Mesothelial cell of epicardium (in vitro differentiated cells): ENCODE results near the gene RNF25. TPM values are rescaled to one million over a fixed set of nuclear protein-coding genes. Genes with fewer than 3 reads are reported as not detected.

Source experiments
- DNase-seq, 2 experiments: peaks; one replicate each; pipeline ENCODE4 v3.0.0; 2021; ENCODE audit warnings: low spot score in 2 of 2; ENCODE audit not compliant: unreplicated experiment in 2 of 2
- H3K27ac Mint-ChIP-seq: 2 replicates; pipeline ENCODE4 v1.8.0; 2021; ENCODE audit warnings: mixed read lengths
- H3K27me3 Mint-ChIP-seq: 2 replicates; pipeline ENCODE4 v1.8.0; 2021; ENCODE audit warnings: low read depth, mixed read lengths
- H3K36me3 Mint-ChIP-seq: 2 replicates; pipeline ENCODE4 v1.8.0; 2021; ENCODE audit warnings: mixed read lengths
- H3K4me1 Mint-ChIP-seq: 2 replicates; pipeline ENCODE4 v1.8.0; 2021; ENCODE audit warnings: mixed read lengths
- H3K4me3 Mint-ChIP-seq: 2 replicates; pipeline ENCODE4 v1.8.0; 2021; ENCODE audit warnings: mild to moderate bottlenecking, moderate library complexity, mixed read lengths
- H3K9me3 Mint-ChIP-seq: 2 replicates; pipeline ENCODE4 v1.8.0; 2021; ENCODE audit warnings: mixed read lengths
- total RNA-seq: library from RNA; stranded (reverse); gene quantifications from 3 replicates; pipeline ENCODE4 v1.2.1, GENCODE V29; 2021
- TF ChIP-seq, protein P1 (sequence below): fragments of 200-600 bp; sonication (generic); IDR thresholded peaks from one replicate; pipeline ENCODE4 v1.5.0; 2021; ENCODE audit warnings: antibody characterized with exemption; ENCODE audit not compliant: unreplicated experiment

Gene RNF25
- total RNA-seq, 1 donor from 2014 or later = 21.8 TPM

DNA sequence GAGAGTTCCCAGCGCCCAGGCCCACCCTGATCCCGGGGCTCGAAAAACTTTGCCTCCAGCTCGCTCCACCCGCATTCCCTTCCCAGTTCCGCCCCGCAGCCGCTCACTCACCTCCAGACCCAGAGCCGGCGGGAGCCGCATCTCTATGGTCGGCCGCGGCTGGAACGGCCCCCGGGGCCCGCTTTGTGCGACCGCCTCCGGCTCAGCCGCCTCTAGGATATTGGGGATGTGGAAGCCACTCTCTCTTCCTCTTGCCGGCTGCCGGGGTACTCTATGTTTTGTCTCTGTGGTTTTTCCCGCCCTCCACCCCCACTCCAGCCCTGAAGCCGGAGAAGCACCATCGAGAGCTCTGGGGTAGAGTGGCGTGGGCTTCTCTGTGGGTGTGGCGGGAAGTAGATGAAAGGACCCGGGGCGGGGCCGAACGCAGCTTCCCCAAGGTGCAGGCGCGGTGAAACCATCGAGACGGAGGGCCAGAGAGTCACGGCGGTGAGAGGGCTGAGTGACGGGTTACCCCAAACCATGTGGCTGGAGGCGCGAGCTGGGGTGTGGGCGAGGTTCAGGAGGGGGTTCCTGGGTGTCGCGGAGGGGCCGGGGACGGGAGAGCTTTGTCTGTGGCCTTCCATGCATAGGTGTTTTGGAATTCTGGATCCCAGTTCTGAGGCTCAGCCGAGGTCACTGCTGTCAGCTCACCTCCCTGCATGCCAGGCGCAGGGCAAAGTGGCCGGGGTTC lies 12.4 kb downstream of the RNF25 start, which contains the start of the genes BCS1L and ZNF142:
Gene BCS1L, plus strand, starts transcription at position 426 of the 730 bp plus-strand sequence. CDS start 1,305 bp downstream, outside the sequence.
Gene ZNF142, minus strand, starts transcription at position 366 of the 730 bp plus-strand sequence. CDS start 3,194 bp downstream, outside the sequence.
- Mint-ChIP-seq H3K9me3 (no peaks in the 10 kb centered on the region), H3K27me3 (no peaks in the 10 kb centered on the region), H3K4me1 (peaks cover 17% of the 10 kb centered on the region), H3K36me3 (peaks cover 6% of the 10 kb centered on the region), H3K27ac (peak within 1 kb of the TSS; percentile 91), H3K4me3 (peak within 1 kb of the TSS; percentile 95)
- TF ChIP-seq, protein P1, sequence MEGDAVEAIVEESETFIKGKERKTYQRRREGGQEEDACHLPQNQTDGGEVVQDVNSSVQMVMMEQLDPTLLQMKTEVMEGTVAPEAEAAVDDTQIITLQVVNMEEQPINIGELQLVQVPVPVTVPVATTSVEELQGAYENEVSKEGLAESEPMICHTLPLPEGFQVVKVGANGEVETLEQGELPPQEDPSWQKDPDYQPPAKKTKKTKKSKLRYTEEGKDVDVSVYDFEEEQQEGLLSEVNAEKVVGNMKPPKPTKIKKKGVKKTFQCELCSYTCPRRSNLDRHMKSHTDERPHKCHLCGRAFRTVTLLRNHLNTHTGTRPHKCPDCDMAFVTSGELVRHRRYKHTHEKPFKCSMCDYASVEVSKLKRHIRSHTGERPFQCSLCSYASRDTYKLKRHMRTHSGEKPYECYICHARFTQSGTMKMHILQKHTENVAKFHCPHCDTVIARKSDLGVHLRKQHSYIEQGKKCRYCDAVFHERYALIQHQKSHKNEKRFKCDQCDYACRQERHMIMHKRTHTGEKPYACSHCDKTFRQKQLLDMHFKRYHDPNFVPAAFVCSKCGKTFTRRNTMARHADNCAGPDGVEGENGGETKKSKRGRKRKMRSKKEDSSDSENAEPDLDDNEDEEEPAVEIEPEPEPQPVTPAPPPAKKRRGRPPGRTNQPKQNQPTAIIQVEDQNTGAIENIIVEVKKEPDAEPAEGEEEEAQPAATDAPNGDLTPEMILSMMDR = no peak
- DNase-seq = peak; percentile 65 to 82

DNA sequence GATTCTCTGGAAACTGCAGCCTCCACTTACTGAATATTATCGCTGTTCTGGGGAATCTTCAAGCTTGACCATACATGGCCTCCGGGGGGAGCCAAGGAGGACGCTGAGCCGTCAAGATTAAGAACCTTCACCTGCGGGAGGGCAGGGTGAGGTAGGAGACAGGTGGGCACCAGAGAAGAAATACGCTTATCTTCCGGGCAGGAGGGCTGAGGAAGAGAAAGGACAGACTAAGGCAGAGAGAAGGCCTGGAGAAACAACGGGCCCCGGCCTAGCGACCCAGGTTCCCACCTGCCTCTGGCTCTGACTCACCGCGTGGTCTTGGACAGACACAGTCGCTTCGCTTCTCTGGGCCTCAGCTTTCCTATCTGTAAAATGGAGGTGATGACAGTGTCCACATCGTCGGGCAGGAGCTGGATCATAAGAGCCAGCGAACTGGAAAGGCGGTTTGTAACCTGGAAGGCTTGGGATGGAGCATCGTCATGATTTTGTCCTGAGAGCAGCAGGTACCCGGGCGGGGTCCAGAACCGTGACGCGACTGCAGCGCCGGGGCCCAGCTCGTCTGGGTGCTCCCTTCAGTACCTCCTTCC lies 13.0 kb downstream of the RNF25 start:
- H3K4me3 Mint-ChIP-seq = peak overlapping the region; percentile 95
- H3K4me1 Mint-ChIP-seq = peaks cover 17% of the 10 kb centered on the region
- peak overlapping the region; percentile 91 for H3K27ac Mint-ChIP-seq
- TF ChIP-seq, protein P1 = no peak
- no peak for DNase-seq
- peaks cover 6% of the 10 kb centered on the region for H3K36me3 Mint-ChIP-seq
- H3K27me3 Mint-ChIP-seq = no peaks in the 10 kb centered on the region
- H3K9me3 Mint-ChIP-seq = no peaks in the 10 kb centered on the region

DNA sequence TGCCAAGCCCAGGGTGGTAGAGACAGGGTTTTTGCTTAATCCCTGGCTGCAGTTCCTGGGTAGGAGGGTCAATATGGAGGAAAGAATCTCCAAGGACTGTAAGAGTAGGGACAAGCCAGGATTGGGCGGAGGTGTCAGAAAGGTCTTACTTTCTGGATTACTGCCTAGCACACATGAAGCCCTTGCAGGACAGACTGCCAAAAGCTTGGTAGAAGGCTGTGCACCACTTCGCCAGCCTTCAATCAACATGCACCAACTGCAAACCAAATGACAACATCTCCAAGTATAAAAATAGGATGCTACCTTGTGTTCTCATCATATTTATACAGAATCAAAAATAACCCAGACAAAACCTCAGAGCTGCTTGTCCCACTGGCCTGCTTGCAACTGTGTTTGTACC lies 16.1 kb downstream of the RNF25 start:
- no peak for DNase-seq
- no peak overlapping the region for H3K4me3 Mint-ChIP-seq
- TF ChIP-seq, protein P1 = no peak
- H3K9me3 Mint-ChIP-seq = no peaks in the 10 kb centered on the region
- H3K36me3 Mint-ChIP-seq = peaks cover 3% of the 10 kb centered on the region
- H3K4me1 Mint-ChIP-seq = peaks cover 17% of the 10 kb centered on the region
- H3K27me3 Mint-ChIP-seq = no peaks in the 10 kb centered on the region
- H3K27ac Mint-ChIP-seq = no peak overlapping the region

DNA sequence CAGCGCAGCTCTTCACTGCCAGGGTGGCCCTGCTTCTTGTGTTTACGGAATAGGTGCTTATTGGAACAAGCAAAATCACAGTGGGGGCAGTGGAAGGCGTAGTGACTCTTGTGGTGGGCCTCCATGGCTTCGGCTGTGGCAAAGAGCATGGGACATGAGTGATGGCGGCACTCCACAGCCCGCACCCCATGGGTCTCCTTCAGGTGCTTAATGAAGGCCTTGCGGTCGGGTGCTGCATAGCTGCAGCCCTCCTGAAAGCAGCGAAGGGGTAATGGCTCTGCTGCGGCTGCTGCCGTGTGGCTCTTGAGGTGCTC lies 23.1 kb downstream of the RNF25 start:
- H3K4me1 Mint-ChIP-seq = no peaks in the 10 kb centered on the region
- no peaks in the 10 kb centered on the region for H3K27me3 Mint-ChIP-seq
- no peak overlapping the region for H3K4me3 Mint-ChIP-seq
- TF ChIP-seq, protein P1 = peak; percentile 7
- H3K36me3 Mint-ChIP-seq = peaks cover 33% of the 10 kb centered on the region
- H3K27ac Mint-ChIP-seq = no peak overlapping the region
- no peak for DNase-seq
- H3K9me3 Mint-ChIP-seq = no peaks in the 10 kb centered on the region

DNA sequence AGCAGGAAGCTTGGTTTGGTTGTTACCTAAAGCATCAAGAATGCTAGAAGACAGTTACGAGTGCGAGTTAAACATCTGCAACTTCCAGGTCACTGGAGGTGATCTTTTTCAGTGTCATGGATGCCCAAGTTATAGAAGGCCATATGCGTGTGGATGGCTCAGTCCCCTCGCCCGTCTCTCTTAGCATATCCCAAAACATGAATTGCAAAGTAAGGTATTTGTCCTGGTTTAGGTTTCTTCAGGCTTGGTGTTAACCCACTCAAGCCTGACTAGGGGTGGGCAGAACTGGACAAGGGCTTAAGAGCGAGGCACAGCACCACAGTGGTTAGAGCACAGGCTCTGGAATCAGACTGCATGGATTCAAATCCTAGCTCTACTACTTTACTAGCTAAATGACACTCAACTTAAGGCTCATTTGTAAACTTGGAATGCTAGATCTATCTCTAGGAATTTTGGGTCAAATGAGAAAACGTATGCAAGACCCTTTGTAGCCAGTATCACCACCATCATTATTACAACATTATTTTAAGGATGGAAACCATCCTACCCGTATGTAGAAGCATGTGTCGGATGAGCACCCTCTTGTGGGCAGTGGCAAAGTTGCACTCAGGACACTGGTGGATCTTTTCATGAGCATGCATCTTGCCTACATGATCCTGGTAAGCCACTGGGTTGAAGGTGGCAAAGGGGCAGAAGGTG lies 23.6 kb downstream of the RNF25 start:
- no peak overlapping the region for H3K4me3 Mint-ChIP-seq
- H3K27ac Mint-ChIP-seq = no peak overlapping the region
- TF ChIP-seq, protein P1 = peak; percentile 69
- peaks cover 34% of the 10 kb centered on the region for H3K36me3 Mint-ChIP-seq
- no peaks in the 10 kb centered on the region for H3K4me1 Mint-ChIP-seq
- no peaks in the 10 kb centered on the region for H3K9me3 Mint-ChIP-seq
- no peaks in the 10 kb centered on the region for H3K27me3 Mint-ChIP-seq
- no peak for DNase-seq
